ENCODE data around the gene TTC22. TPM values are rescaled to one million over a fixed set of nuclear protein-coding genes. Genes with fewer than 3 reads are reported as not detected.
A peak's percentile ranks its signal among the peaks of the same experiment; 100 is the strongest.

The TTC22 gene
- total and polyA plus RNA-seq, 2 of the 4 experiments (the other 2 are of a cell fraction): not detected

DNA sequence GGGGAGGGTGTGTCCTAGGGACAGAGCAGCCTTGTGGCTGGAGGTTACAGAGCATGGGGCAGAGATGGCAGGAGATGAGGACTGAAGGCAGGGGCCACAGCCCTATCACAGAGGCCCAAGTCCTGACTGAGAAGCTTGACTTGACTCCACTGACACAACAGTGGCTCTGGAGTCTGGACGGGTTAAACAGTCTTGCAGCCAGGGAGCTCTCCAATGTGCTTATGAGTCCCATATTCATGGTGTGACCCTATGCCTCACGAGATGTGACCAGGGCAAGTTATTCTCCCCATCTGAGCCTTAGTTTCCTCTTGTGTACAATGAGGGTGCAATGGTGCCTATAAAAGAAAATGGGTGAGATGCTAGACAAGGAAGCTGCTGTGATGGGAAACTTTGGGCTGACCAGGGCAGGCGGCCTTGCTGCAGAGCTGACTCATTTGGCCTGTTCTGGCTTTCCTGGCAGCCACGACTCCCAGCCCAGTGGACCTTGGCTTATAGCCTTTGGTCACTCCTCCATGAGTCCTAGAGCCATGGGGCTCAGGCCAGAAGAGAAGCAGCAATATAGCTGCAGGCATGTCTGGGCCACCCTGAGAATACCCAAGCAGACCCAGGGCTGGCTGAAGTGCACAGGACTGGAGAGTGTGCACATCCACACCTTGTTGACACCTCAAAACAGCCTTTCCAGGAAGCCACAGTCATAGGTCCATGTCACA lies 2.8 kb upstream of the TTC22 start:
- peak overlapping the region; percentile 71 for H2AK9ac ChIP-seq (replicated peaks; ENCODE audit: low read depth, low read length, poor library complexity)
- H3K4ac ChIP-seq (ENCODE audit: low read depth, low read length): no peak overlapping the region
- H4K91ac ChIP-seq (ENCODE audit: insufficient read depth, low read depth, low read length): no peak overlapping the region
- H2BK15ac ChIP-seq (ENCODE audit: low read depth, low read length): no peak overlapping the region
- no peak overlapping the region for H4K8ac ChIP-seq (ENCODE audit: low read depth in 2 of 2, low read length in 2 of 2)
- no peak overlapping the region for H3K14ac ChIP-seq (replicated peaks; ENCODE audit: low read depth, low read length)
- in situ Hi-C loops (cut with MboI; ENCODE audit: low sequenced_read_pairs): no loop called here
- peak overlapping the region; percentile 55 for H2AFZ ChIP-seq (replicated peaks; ENCODE audit: low read length, poor library complexity)
- ATAC-seq (ENCODE audit: low read depth) (peak; percentile 44; the same call in 1 of the 2 replicates), DNase-seq (peak; percentile 26)
- H4K5ac ChIP-seq (ENCODE audit: low read depth, low read length): no peak overlapping the region
- no TSS peak for BruUV-seq (replicated peaks)
- no peaks in the 10 kb centered on the region for H3K36me3 ChIP-seq (ENCODE audit: control insufficient read depth, insufficient read depth, low read length)
- intact Hi-C loops (cut with micrococcal nuclease): no loop called here
- ChIA-PET CTCF (no interaction called here), POLR2A (ENCODE audit: unreplicated experiment) (no interaction called here)
- H2BK120ac ChIP-seq (ENCODE audit: low read depth, low read length): no peak overlapping the region
- no peaks in the 10 kb centered on the region for H4K20me1 ChIP-seq (ENCODE audit: insufficient read depth, low read length)
- H3K27me3 ChIP-seq (ENCODE audit: control insufficient read depth, insufficient read depth, low read length): peaks cover 35% of the 10 kb centered on the region
- no peak overlapping the region for H3K4me3 ChIP-seq (ENCODE audit: insufficient read depth, low read depth, low read length)
- 67% methylated on average over 3 of the region's 4 CpGs; no CpG with 5 or more reads in 1 of the 2 experiments for WGBS, 2 experiments (ENCODE audit: extremely low coverage in 2 of 2, insufficient read length in 1 of 2)
- H3K27ac ChIP-seq (ENCODE audit: insufficient read depth, low read length): no peak overlapping the region
- no peak overlapping the region for H2BK20ac ChIP-seq (ENCODE audit: low read depth, low read length)
- H3K23ac ChIP-seq (ENCODE audit: low read depth, low read length): no peak overlapping the region
- H3K18ac ChIP-seq (ENCODE audit: low read depth, low read length): no peak overlapping the region
- dilution Hi-C loops (cut with HindIII; ENCODE audit: low sequenced_read_pairs, unreplicated experiment): no loop called here
- no peak overlapping the region for H3K56ac ChIP-seq (ENCODE audit: extremely low read depth, insufficient read depth, low read length)
- no peak overlapping the region for H2BK5ac ChIP-seq (ENCODE audit: low read depth, low read length, poor library complexity, severe bottlenecking)
- H2AK5ac ChIP-seq (ENCODE audit: low read depth, low read length): no peak overlapping the region
- H3K9ac ChIP-seq (ENCODE audit: low read depth, low read length): no peak overlapping the region
- TF ChIP-seq RCOR1 (IDR thresholded peaks at IDR 0.05; ENCODE audit: insufficient replicate concordance, low read length): no peak
- H3K9me3 ChIP-seq (ENCODE audit: control insufficient read depth, insufficient read depth, low read length): no peaks in the 10 kb centered on the region
- no peaks in the 10 kb centered on the region; the same call in 1 of the 2 replicates for H3K4me1 ChIP-seq (ENCODE audit: control insufficient read depth, insufficient read depth, low read length)
- no peaks in the 10 kb centered on the region for H3K79me1 ChIP-seq (ENCODE audit: low read depth in 1 of 2, low read length in 2 of 2)
- 0 out of 2 replicates have a peak, but pooled peaks cover 7% of the 10 kb centered on the region for H3K9me1 ChIP-seq (ENCODE audit: insufficient read depth, low read length)
- H3K4me2 ChIP-seq (ENCODE audit: low read depth, low read length): no peak overlapping the region

Measured in IMR-90 (cell line).